Liver (tissue), 2 donors: ENCODE data around the gene GADD45GIP1.

Experiments
- TAF1 ChIP-seq: conservative IDR thresholded peaks from 2 replicates; pipeline ENCODE4 v1.6.1; 2016; ENCODE audit warnings: antibody characterized with exemption, mild to moderate bottlenecking
- ZBTB33 ChIP-seq: IDR thresholded peaks from 2 replicates; pipeline ENCODE4 v1.6.1; 2016; ENCODE audit warnings: antibody characterized with exemption
- donor health status: healthy.

GRCh38 chr19:12983091-12983490 is 26.1 kb upstream of the GADD45GIP1 start:
- TF ChIP-seq TAF1 (no peak), ZBTB33 (no peak)
